A673 (cell line): ENCODE results near the gene TRIM37. TPM values are rescaled to one million over a fixed set of nuclear protein-coding genes. Genes with fewer than 3 reads are reported as not detected.

Experiments used
- BruUV-seq: library from RNA; stranded (reverse); fragments of 400-500 nt; replicated peaks from 2 replicates; lab custom pipeline; 2021; lab: Mats Ljungman, UMichigan
- CTCF ChIA-PET: fragments of 300-600 bp; sonication (Branson Sonifier 250); formaldehyde crosslinking; loops from one replicate; lab custom pipeline; 2022; ENCODE audit warnings: antibody characterized with exemption; lab: Charles Lee
- POLR2A ChIA-PET: fragments of 300-600 bp; sonication (Branson Sonifier 250); formaldehyde crosslinking; loops from one replicate; lab custom pipeline; 2022; ENCODE audit warnings: antibody characterized with exemption; ENCODE audit not compliant: low non-redundant PET; lab: Charles Lee
- DNase-seq: peaks from one replicate; pipeline ENCODE4 v3.0.0-alpha.2; 2015; ENCODE audit warnings: low spot score
- H3K27ac ChIP-seq: fragments of 200-600 bp; sonication (generic); 2 replicates; pipeline ENCODE4 v1.5.1; 2016; ENCODE audit warnings: mixed run types, low read depth, mild to moderate bottlenecking, mixed read lengths, antibody characterized with exemption, low read length; ENCODE audit not compliant: poor library complexity, severe bottlenecking
- H3K27me3 ChIP-seq: fragments of 200-600 bp; sonication (generic); replicated peaks from 2 replicates; pipeline ENCODE4 v1.6.1; 2017; ENCODE audit warnings: mixed run types, low read depth, mild to moderate bottlenecking, mixed read lengths, antibody characterized with exemption, low read length; ENCODE audit not compliant: insufficient read depth, poor library complexity
- H3K36me3 ChIP-seq: fragments of 200-600 bp; sonication (generic); 2 replicates; pipeline ENCODE4 v1.6.1; 2016; ENCODE audit warnings: mixed run types, mild to moderate bottlenecking, mixed read lengths, antibody characterized with exemption, low read length; ENCODE audit not compliant: insufficient read depth, poor library complexity, severe bottlenecking
- H3K4me1 ChIP-seq: fragments of 200-600 bp; sonication (generic); 2 replicates; pipeline ENCODE4 v1.6.1; 2017; ENCODE audit warnings: mixed run types, mild to moderate bottlenecking, mixed read lengths, antibody characterized with exemption, low read length; ENCODE audit not compliant: insufficient read depth, poor library complexity, severe bottlenecking
- H3K4me3 ChIP-seq: fragments of 200-600 bp; sonication (generic); 2 replicates; pipeline ENCODE4 v1.5.1; 2016; ENCODE audit warnings: low read depth, mixed run types, mild to moderate bottlenecking, mixed read lengths, low read length; ENCODE audit not compliant: poor library complexity, severe bottlenecking
- H3K9me3 ChIP-seq: fragments of 200-600 bp; sonication (generic); 2 replicates; pipeline ENCODE4 v1.6.1; 2016; ENCODE audit warnings: mixed run types, low read depth, mild to moderate bottlenecking, mixed read lengths, antibody characterized with exemption, low read length; ENCODE audit not compliant: poor library complexity, severe bottlenecking
- CTCF ChIP-seq: fragments of 300-800, 200-600 bp; sonication (generic); conservative IDR thresholded peaks from 2 replicates; pipeline ENCODE4 v1.5.1; 2017; ENCODE audit warnings: low read depth, mild to moderate bottlenecking, antibody characterized with exemption, low read length, moderate library complexity, mixed read lengths
- EZH2 ChIP-seq: fragments of 200-600 bp; sonication (generic); IDR thresholded peaks from 2 replicates; pipeline ENCODE4 v1.6.1; 2017; ENCODE audit warnings: borderline replicate concordance, low read depth, mild to moderate bottlenecking, mixed read lengths, antibody characterized with exemption, low read length; ENCODE audit not compliant: poor library complexity, severe bottlenecking
- intact Hi-C: fragments of 100-400 bp; cut with micrococcal nuclease; formaldehyde crosslinking; loops from one replicate; pipeline ENCODE4 v1.10.0; 2022; ENCODE audit not compliant: unreplicated experiment
- total RNA-seq: library from RNA; stranded (reverse); gene quantifications from 2 replicates; pipeline ENCODE4 v1.2.3, GENCODE V29; 2021

The TRIM37 gene
- total RNA-seq, 1 experiment from 2014 or later, result 39.4 TPM

GRCh38 chr17:59002848-59003247, 103.8 kb downstream of the TRIM37 start:
- Histone ChIP-seq H3K27me3 (no peaks in the 10 kb centered on the region), H3K9me3 (no peaks in the 10 kb centered on the region), H3K4me3 (no peak overlapping the region), H3K36me3 (no peaks in the 10 kb centered on the region), H3K4me1 (peaks cover 30% of the 10 kb centered on the region), H3K27ac (peak overlapping the region; percentile 66)
- intact Hi-C loops, result no loop called here
- TF ChIP-seq CTCF (no peak), EZH2 (no peak)
- no TSS peak for BruUV-seq
- CTCF ChIA-PET, result no interaction called here
- POLR2A ChIA-PET, result no interaction called here
- DNase-seq, result no peak

- BruUV-seq, result no TSS peak
- Histone ChIP-seq H3K27ac (peak overlapping the region; percentile 66), H3K4me1 (peaks cover 30% of the 10 kb centered on the region), H3K27me3 (no peaks in the 10 kb centered on the region), H3K9me3 (no peaks in the 10 kb centered on the region), H3K4me3 (no peak overlapping the region), H3K36me3 (no peaks in the 10 kb centered on the region)
- TF ChIP-seq CTCF (no peak), EZH2 (no peak)
- POLR2A ChIA-PET, result no interaction called here
- CTCF ChIA-PET, result no interaction called here
- intact Hi-C loops, result no loop called here
- no peak for DNase-seq
Observed at GRCh38 chr17:59002126-59002525, 104.6 kb downstream of the TRIM37 start.

DNA sequence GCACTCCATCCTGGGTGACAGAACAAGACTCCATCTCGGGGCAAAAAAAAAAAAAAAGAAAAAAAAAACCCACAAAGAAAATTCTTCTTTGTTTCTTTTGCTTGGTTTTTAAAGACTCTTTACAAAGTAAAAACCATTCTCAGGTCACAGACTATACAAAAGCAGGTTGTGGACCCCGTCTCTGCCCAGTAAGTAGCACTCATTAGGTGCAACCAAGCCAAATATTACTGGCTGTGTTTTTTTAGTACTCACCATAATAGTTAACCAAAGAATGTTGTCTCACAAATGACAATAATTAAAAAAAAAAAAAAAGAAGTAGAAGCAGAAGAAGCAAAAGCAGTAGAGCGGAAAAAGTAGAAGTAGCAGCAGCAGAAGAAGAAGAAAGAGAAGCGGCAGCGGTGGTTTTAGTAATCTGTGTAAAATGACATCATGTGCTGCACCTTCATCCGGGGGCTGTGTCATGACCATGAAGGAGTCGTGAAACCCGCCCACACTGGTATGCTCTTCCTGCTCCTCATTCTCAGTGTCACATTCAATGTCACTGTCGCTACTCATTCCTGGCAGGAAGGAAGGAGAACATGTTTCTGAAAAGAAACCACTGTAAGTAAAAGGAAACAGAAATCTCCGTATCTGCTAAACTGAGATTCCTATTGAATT, 105.4 kb downstream of the TRIM37 start:
- ChIA-PET CTCF (no interaction called here), POLR2A (no interaction called here)
- peak overlapping the region; percentile 66 for H3K27ac ChIP-seq
- H3K27me3 ChIP-seq, result no peaks in the 10 kb centered on the region
- DNase-seq, result peak; percentile 79
- no TSS peak for BruUV-seq
- TF ChIP-seq CTCF (no peak), EZH2 (no peak)
- H3K9me3 ChIP-seq, result no peaks in the 10 kb centered on the region
- H3K4me1 ChIP-seq, result peaks cover 30% of the 10 kb centered on the region
- intact Hi-C loops, result no loop called here
- no peaks in the 10 kb centered on the region for H3K36me3 ChIP-seq
- H3K4me3 ChIP-seq, result peak overlapping the region; percentile 19
